B cell (primary cell): Measurements from ENCODE around the gene HIVEP1. TPM values are rescaled to one million over a fixed set of nuclear protein-coding genes. Genes with fewer than 3 reads are reported as not detected.

Source experiments
- ATAC-seq: fragments of 200-7000 bp; cut with Tn5 transposase; one replicate; pipeline ENCODE4 v1.10.0; 2021; ENCODE audit warnings: low read depth, mild to moderate bottlenecking, moderate number of reproducible peaks, moderate library complexity
- CTCF ChIA-PET: fragments of 350-600 bp; sonication (Branson Sonifier 250); formaldehyde crosslinking; loops from one replicate; lab custom pipeline; 2021; ENCODE audit warnings: antibody characterized with exemption, inconsistent platforms; lab: Charles Lee
- POLR2A ChIA-PET: fragments of 350-600 bp; sonication (Branson Sonifier 250); formaldehyde crosslinking; loops from one replicate; lab custom pipeline; 2021; ENCODE audit warnings: antibody characterized with exemption; lab: Charles Lee
- DNase-seq: peaks from one replicate; pipeline ENCODE4 v3.0.0; 2013
- H2AFZ ChIP-seq: 2 replicates; pipeline ENCODE4 v1.6.1; 2012; ENCODE audit warnings: mild to moderate bottlenecking, low read depth, low read length; ENCODE audit not compliant: insufficient read depth, poor library complexity, severe bottlenecking
- H3K27ac ChIP-seq, 2 donors: 1 replicate in 1 of 2; 2 replicates in 1 of 2; pipeline ENCODE4 v1.5.1; 2012 to 2013; ENCODE audit warnings: low read length in 2 of 2, mild to moderate bottlenecking in 2 of 2, moderate library complexity in 1 of 2
- H3K27me3 ChIP-seq, 4 experiments: fragments of 200-600 bp in 1 of 4; sonication (generic) in 1 of 4; replicated peaks in 1 of 4; 1 replicate in 2 of 4; 2 replicates in 2 of 4; pipeline versions ENCODE4 v1.6.1 to v1.7.0; 2013 to 2016; ENCODE audit warnings: low read length in 3 of 4, mild to moderate bottlenecking in 2 of 4, mixed read lengths in 1 of 4, moderate library complexity in 1 of 4; ENCODE audit not compliant: insufficient read depth in 4 of 4, control insufficient read depth in 3 of 4; ENCODE audit errors: control extremely low read depth in 1 of 4
- H3K36me3 ChIP-seq, 2 experiments: replicated peaks in 1 of 2; 1 replicate in 1 of 2; 2 replicates in 1 of 2; pipeline versions ENCODE4 v1.6.1 to v1.7.1; 2013; ENCODE audit warnings: low read length in 1 of 2; ENCODE audit not compliant: insufficient read depth in 2 of 2, control insufficient read depth in 1 of 2; ENCODE audit errors: control extremely low read depth in 1 of 2, extremely low read depth in 1 of 2
- H3K4me1 ChIP-seq, 2 donors: fragments of 200-600 bp in 1 of 2; sonication (generic) in 1 of 2; 1 replicate in 1 of 2; 2 replicates in 1 of 2; pipeline versions ENCODE4 v1.5.1 to v1.6.1; 2013 to 2017; ENCODE audit warnings: low read length in 2 of 2; ENCODE audit not compliant: control insufficient read depth in 2 of 2, insufficient read depth in 2 of 2
- H3K4me2 ChIP-seq: replicated peaks from 2 replicates; pipeline ENCODE3; 2012; ENCODE audit warnings: mild to moderate bottlenecking, low read depth, low read length; ENCODE audit not compliant: poor library complexity, severe bottlenecking
- H3K4me3 ChIP-seq, 5 experiments: fragments of 200-600 bp in 1 of 5; sonication (generic) in 1 of 5; 1 replicate in 3 of 5; 2 replicates in 2 of 5; pipeline versions ENCODE4 v1.5.1 to v1.7.0; 2011 to 2016; ENCODE audit warnings: low read length in 4 of 5, mild to moderate bottlenecking in 4 of 5, low read depth in 2 of 5, control low read depth in 1 of 5, moderate library complexity in 1 of 5; ENCODE audit not compliant: insufficient read depth in 1 of 5; ENCODE audit errors: control extremely low read depth in 1 of 5, extremely low read depth in 1 of 5
- H3K79me2 ChIP-seq: fragments of 200-600 bp; sonication (generic); one replicate; pipeline ENCODE4 v1.6.0; 2016; ENCODE audit warnings: low read length; ENCODE audit not compliant: control insufficient read depth, insufficient read depth
- H3K9ac ChIP-seq: fragments of 200-600 bp; sonication (generic); 2 replicates; pipeline ENCODE4 v1.6.1; 2017; ENCODE audit warnings: mild to moderate bottlenecking, low read length, moderate library complexity
- H3K9me3 ChIP-seq, 3 donors: one replicate each; pipeline versions ENCODE4 v1.6.1 to v1.7.1; 2013; ENCODE audit warnings: low read length in 2 of 3; ENCODE audit not compliant: control insufficient read depth in 2 of 3, insufficient read depth in 1 of 3; ENCODE audit errors: control extremely low read depth in 1 of 3
- H4K20me1 ChIP-seq: 2 replicates; pipeline ENCODE4 v1.6.0; 2012; ENCODE audit warnings: mild to moderate bottlenecking, low read length; ENCODE audit not compliant: insufficient read depth, control insufficient read depth, poor library complexity, severe bottlenecking
- H3K27ac Mint-ChIP-seq: one replicate; pipeline ENCODE4 v1.8.0; 2021; ENCODE audit warnings: mixed read lengths
- H3K27me3 Mint-ChIP-seq: one replicate; pipeline ENCODE4 v1.8.0; 2021; ENCODE audit warnings: mixed read lengths
- H3K4me1 Mint-ChIP-seq: one replicate; pipeline ENCODE4 v1.8.0; 2021; ENCODE audit warnings: mixed read lengths
- H3K4me3 Mint-ChIP-seq: one replicate; pipeline ENCODE4 v1.8.0; 2021; ENCODE audit warnings: mixed read lengths
- H3K9me3 Mint-ChIP-seq: one replicate; pipeline ENCODE4 v1.8.0; 2022; ENCODE audit warnings: mixed read lengths; ENCODE audit not compliant: insufficient read depth
- CTCF ChIP-seq: fragments of 200-600 bp; IDR thresholded peaks from one replicate; pipeline ENCODE4 v1.8.0; 2022; ENCODE audit warnings: antibody characterized with exemption, mild to moderate bottlenecking
- EZH2 ChIP-seq: IDR thresholded peaks from 2 replicates; pipeline ENCODE4 v1.6.1; 2012; ENCODE audit warnings: borderline replicate concordance, low read depth, mild to moderate bottlenecking, moderate library complexity, low read length; ENCODE audit not compliant: insufficient read depth, poor library complexity, severe bottlenecking
- WGBS: methylation state at CpG from one replicate; pipeline ENCODE4 v1.1.5; 2013; ENCODE audit warnings: missing lambda C conversion rate; ENCODE audit not compliant: insufficient coverage; 5-methylcytosine and 5-hydroxymethylcytosine counted together
- intact Hi-C: fragments of 100-400 bp; cut with micrococcal nuclease; formaldehyde crosslinking; loops from one replicate; pipeline ENCODE4 v1.10.0; 2022
- polyA plus RNA-seq: library from polyadenylated mRNA; depleted of rRNA; stranded (reverse); fragments of >200 nt; gene quantifications from 2 replicates; pipeline ENCODE4 v1.2.3, GENCODE V29; 2012
- total RNA-seq, 2 donors: library from RNA; stranded (reverse); fragments of 120-200 nt in 1 of 2; gene quantifications; 1 replicate in 1 of 2; 2 replicates in 1 of 2; pipeline versions ENCODE4 v1.2.3 to v1.2.4, GENCODE V29; 2013 to 2022

HIVEP1 gene
- total and polyA plus RNA-seq, 2 donors (not counting 1 experiment from before 2014, with no cell fraction given) = 11.3 to 96.5 TPM

- CTCF ChIA-PET = interaction anchor here (0.7 kb wide), 1 partner anchor 27 kb away, joined by 3 read pairs; no protein-coding TSS in a partner anchor
Measured at GRCh38 chr6:12162213-12162612, 150.1 kb downstream of the HIVEP1 start.

GRCh38 chr6:12163149-12163548, 151.0 kb downstream of the HIVEP1 start:
- Histone ChIP-seq H3K9me3 (no peaks in the 10 kb centered on the region), H2AFZ (no peak overlapping the region), H3K27me3 (no peaks in the 10 kb centered on the region), H3K4me1 (peaks cover 0 to 4% of the 10 kb centered on the region in 2 donors), H4K20me1 (no peaks in the 10 kb centered on the region), H3K79me2 (no peaks in the 10 kb centered on the region), H3K4me2 (no peak overlapping the region), H3K36me3 (peaks cover 11 to 33% of the 10 kb centered on the region in 2 experiments), H3K27ac (no peak overlapping the region), H3K9ac (no peak overlapping the region), H3K4me3 (no peak overlapping the region)
- POLR2A ChIA-PET = no interaction called here
- peak overlapping the region; percentile 23 for H3K27ac Mint-ChIP-seq
- intact Hi-C loops = no loop called here
- CTCF ChIA-PET = interaction anchor here (0.9 kb wide), 1 partner anchor 124 kb away, joined by 3 read pairs; no protein-coding TSS in a partner anchor
- no peak for ATAC-seq
- no peaks in the 10 kb centered on the region for H3K9me3 Mint-ChIP-seq
- TF ChIP-seq EZH2 (no peak), CTCF (no peak)
- H3K4me3 Mint-ChIP-seq = no peak overlapping the region
- H3K4me1 Mint-ChIP-seq = peaks cover 9% of the 10 kb centered on the region
- H3K27me3 Mint-ChIP-seq = no peaks in the 10 kb centered on the region
- DNase-seq = no peak
- 7% methylated on average over 3 of the region's 3 CpGs for WGBS

More at GRCh38 chr6:12162213-12162612, 150.1 kb downstream of the HIVEP1 start:
- H3K36me3 ChIP-seq = peaks cover 11 to 33% of the 10 kb centered on the region in 2 experiments
- no peak overlapping the region for H3K9ac ChIP-seq
- TF ChIP-seq EZH2 (no peak), CTCF (no peak)
- POLR2A ChIA-PET = no interaction called here
- no peak for DNase-seq
- intact Hi-C loops = no loop called here
- H3K79me2 ChIP-seq = no peaks in the 10 kb centered on the region
- Mint-ChIP-seq H3K27me3 (no peaks in the 10 kb centered on the region), H3K4me1 (peaks cover 9% of the 10 kb centered on the region), H3K9me3 (no peaks in the 10 kb centered on the region), H3K27ac (no peak overlapping the region), H3K4me3 (no peak overlapping the region)
- H3K27ac ChIP-seq = no peak overlapping the region
- WGBS = 91% methylated on average over 1 of the region's 5 CpGs
- no peak overlapping the region for H2AFZ ChIP-seq
- no peak overlapping the region for H3K4me2 ChIP-seq
- no peaks in the 10 kb centered on the region for H4K20me1 ChIP-seq
- H3K27me3 ChIP-seq = no peaks in the 10 kb centered on the region
- no peak overlapping the region for H3K4me3 ChIP-seq
- peaks cover 0 to 4% of the 10 kb centered on the region in 2 donors for H3K4me1 ChIP-seq
- no peaks in the 10 kb centered on the region for H3K9me3 ChIP-seq
- no peak for ATAC-seq
